Activated T-helper 1 cell treated with anti-CD3 and anti-CD28 coated beads, Interleukin-2, amount 50 U/mL, for 16 hours (primary cell): ENCODE measurements around the gene ATP9B.
A peak's percentile ranks its signal among the peaks of the same experiment; 100 is the strongest.

Experiments used
- DNase-seq, 2 donors: peaks; one replicate each; pipeline ENCODE4 v3.0.0-alpha.2; 2020; ENCODE audit warnings: low read depth in 1 of 2, low spot score in 1 of 2

ATP9B gene

GRCh38 chr18:79378536-79379250 lies 309.5 kb downstream of the ATP9B start:
- peak; percentile 74 to 77 for DNase-seq

DNA sequence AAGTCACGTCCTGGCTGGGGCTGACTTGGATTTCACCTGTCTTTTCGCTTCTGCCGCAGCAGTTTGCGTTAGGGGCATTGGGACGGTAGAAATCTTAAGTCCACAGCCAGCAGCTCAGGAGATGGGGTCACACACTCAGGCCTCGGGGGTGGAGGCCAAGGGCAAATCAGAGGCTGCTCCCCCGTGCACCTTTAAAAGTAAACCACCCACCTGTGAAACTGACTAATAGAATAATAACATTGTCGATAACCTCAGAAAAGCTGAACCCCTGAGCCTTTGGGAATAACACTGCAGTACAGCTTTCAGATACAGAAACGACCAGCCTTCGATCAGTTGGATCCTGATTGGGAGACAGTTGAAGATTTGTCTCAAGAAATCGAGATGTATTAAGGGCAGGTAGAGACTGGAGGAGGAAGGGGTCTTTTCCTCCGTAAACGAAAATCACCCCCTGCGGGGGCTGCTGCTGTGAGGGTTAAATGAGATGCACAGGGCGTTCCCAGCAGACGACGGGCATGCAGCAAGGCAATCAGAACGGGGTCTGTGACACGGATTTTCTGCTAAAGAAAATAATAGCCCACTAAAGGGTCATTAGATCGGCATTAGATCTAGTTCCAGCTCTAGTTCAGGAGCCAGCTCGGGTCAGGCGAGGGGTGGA lies 310.2 kb downstream of the ATP9B start:
- no peak for DNase-seq

DNA sequence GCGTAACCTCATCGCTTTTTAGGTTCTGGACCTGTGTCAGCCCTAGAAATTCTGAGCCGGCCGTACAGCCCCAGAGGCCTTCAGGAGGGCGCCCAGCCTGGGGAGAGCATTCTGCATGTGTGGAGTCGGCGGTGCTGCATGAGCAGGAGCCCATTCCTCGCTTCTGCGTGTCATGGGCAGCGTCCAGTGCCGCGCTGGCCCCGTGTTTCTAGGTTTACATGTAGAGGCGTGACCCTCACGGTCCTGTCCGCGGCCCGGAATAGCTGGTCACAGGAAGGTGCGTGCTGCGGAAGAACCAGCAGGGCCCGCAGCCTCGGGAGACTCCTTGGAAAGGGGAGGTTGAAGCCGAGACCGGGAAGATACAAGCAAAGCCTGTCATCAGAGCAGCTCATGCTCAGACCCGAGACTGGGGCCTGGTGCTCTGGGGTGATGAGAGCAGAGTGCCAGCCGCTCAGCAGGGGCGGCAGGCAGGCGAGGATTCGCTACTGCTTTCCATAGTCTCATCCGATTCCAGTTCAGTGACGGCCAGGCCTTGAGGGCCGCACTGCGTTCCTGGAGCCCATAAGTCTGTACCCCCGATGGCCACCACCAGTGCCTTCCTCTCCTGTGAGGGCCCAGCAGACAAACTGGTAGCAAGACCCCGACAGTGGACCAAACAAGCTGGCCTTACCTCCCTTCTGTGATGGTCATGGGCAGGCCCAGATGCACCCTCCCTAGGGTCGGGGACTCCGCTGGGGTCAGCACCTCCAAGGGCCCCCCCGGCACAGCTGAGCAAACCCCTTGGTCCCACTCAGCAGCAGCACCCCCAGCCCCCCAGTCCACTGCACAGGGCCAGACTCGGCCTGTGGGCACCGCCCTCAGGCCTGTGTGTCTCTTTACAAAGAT lies 311.0 kb downstream of the ATP9B start:
- DNase-seq, result no peak

DNA sequence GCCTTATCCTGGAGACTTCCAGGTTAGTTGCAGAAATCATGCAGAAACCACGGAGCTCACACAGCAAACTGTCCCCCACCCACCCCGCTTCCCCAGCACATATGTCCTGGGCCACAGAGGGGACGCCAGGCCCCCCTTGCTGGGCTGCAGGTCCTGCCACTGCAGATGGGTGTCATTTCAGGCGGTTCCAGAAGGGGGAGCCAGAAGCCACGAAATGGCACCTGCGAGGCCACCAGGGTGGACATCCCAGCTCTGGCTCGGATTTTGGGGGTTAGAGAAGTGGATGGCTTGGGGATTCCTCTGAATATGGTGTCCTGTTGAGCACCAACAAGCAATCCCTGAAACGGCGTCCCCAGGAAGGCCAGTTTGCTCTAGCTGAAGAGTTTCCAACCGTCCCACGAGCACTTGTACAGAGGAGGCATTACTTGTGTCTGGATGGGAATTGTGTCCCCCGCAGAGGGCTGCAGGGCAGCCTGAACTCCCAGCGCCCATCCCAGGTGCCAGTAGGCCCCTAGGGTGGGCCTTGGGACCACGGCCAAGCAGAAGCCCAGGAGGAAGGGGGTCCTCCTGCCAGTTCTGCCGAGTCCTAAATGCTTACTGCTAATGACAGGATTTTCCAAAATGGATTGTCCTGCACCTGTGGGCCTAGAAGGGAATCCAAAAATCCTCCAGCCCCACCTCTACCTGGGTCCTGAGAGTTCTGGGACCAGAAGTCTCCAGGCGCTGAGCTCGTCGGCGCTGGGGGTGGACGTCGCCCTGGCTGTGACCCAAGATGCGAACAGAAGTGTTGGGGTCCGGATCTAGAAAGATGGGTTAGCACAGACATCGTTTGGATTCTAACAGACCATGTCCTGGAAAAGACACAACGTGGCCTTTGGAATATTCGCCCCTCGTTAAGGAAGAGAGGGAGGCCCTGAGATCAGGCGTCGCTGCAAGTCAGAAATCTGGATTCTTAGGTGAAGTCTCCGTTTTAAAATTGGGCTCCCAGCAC lies 311.9 kb downstream of the ATP9B start:
- DNase-seq, result peak in 1 of 2 donors; percentile 54

DNA sequence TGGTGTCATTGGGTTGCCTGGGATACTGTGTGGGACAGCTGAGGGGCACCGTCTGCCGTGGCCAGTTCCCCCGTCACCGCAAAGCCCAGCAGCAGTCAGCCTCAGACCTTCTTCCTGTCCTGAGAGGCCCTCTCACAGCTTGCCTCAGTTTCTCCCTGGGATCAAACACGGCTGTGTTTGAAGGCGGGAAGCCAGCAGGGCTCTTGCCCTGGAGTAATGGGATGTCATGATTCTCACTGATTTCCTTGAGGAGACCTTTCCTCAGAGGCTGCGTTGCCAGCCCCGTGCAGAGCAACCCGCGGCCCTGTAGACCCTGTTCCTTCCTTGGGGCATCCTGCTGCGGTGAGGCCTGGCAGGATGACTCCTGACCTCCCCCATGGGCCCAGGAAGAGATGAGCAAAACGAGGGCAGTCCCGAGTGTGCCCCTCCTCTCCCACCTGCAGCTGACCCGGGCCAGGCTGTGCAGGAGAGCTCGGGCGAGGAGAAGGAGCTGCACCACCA lies 312.7 kb downstream of the ATP9B start:
- DNase-seq, result no peak

- no peak for DNase-seq
These were observed 313.6 kb downstream of the ATP9B start for GRCh38 chr18:79382681-79383387.

- no peak for DNase-seq
These were observed 314.3 kb downstream of the ATP9B start for GRCh38 chr18:79383388-79384056.

DNA sequence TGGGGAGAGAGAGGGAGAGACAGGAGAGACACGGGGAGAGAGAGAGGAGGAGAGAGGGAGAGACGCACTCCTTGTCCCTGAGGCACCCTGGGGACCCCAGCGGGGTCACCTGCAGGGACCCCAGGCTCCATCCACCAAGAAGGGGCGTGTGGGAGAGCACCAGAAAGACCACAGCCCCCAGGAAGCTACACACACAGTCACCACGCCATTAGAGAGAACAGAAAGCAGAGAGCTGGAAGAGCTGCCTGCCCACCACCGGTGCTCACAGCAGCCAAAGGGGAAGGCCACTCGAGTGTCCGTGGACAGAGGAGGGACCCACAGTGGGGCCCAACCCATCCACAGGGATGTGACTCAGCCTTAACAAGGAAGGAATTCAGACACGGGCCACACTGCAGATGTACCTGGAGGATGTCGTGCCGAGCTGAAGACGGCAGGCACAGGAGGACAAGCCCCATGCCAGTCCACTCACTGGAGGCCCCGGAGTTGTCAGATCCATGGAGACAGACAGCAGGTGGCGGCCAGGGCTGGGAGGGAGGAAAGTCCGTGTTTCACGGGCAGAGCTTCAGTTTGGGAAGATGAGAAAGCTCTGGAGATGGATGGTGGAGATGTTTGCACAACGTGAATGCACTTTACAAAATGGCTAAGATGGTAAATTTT lies 315.1 kb downstream of the ATP9B start:
- no peak for DNase-seq

DNA sequence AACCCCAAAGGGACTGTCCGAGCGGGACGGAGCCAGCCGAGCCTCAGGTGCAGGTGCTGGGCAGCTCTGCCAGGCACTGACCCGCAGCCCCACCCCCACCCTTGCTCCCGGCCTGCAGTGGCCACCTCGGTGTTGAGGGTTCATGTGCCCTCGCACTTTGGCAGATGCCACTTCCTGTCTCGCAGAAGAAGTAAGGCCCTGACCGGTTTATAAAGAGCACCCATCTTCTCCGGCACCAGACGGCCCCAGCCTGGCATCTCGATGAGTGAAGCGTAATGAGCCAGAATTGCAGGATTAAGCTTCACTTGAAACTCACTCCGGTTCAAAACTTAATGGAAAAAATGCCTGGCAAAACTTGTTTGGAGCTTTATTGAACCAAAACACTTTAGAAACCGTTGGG lies 315.6 kb downstream of the ATP9B start:
- no peak for DNase-seq

- DNase-seq, result no peak
These were observed 316.1 kb downstream of the ATP9B start for GRCh38 chr18:79385326-79385707.

- no peak for DNase-seq
These were observed 316.6 kb downstream of the ATP9B start for GRCh38 chr18:79385708-79386341.

- no peak for DNase-seq
These were observed 317.4 kb downstream of the ATP9B start for GRCh38 chr18:79386547-79386946.

DNA sequence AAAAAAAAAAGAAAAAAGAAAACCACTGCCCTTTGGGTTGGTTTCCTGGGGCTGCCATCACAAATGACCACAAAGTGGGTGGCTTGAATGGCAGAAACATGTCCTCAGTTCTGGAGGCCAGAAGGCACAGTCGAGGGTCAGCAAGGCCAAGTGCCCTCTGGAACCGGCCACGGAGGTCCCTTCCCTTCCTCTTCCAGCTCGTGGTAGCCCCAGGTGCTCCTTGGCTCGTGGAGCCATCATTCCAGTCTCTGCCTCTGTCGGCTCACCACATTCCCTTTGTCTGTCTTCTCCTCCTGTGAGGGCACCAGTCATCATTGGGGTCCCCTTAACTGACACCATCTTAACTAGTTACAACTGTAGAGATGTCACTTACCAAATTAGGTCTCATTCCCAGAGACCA lies 318.0 kb downstream of the ATP9B start:
- DNase-seq, result no peak

DNA sequence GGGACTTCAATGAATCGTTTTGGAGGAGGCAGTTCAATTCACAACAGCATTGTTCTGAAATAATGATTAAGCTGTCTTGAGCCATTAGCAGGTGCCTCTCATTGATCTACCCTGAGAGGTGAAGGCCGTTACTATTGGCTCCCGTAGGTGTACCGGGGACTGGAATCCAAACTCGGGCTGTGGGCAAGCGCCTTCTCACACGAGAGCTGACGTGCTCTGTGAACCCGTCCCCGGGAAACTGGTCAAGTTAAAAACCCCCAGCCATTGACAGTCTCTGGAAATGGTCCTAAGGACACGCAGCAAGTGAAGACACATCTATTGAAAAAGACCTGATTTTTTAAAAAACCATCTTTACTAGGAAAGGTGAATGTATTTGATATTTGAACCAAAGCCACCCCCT lies 318.4 kb downstream of the ATP9B start:
- DNase-seq, result no peak

GRCh38 chr18:79388043-79388442 lies 318.8 kb downstream of the ATP9B start:
- no peak for DNase-seq

DNA sequence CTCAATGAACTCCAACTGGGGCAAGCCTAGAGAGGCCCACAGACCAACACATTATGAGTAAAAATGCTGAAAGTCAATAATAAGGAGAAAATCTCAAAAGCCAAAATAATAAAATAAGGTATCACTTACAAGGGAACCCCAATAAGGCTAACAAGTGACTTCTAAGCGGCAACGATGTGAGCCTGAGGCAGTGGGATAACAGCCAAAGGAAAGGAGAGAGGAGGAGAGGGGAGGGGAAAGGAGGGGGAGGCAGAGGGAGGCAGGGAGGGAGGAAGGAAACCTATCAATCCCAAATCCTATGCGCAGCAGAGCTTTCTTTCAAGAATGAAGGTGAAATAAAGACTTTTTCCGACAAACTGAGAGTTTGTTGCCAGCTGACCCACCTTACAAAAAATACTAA lies 320.5 kb downstream of the ATP9B start:
- no peak for DNase-seq

- DNase-seq, result no peak
These were observed 323.0 kb downstream of the ATP9B start for GRCh38 chr18:79392226-79392625.

GRCh38 chr18:79393181-79393634 lies 324.0 kb downstream of the ATP9B start:
- no peak for DNase-seq
